B cell (primary cell): ENCODE results near the gene FAAH2. TPM values are rescaled to one million over a fixed set of nuclear protein-coding genes. Genes with fewer than 3 reads are reported as not detected.

Experiments used
- ATAC-seq: fragments of 200-7000 bp; cut with Tn5 transposase; one replicate; pipeline ENCODE4 v1.10.0; 2021; ENCODE audit warnings: low read depth, mild to moderate bottlenecking, moderate number of reproducible peaks, moderate library complexity
- CTCF ChIA-PET: fragments of 350-600 bp; sonication (Branson Sonifier 250); formaldehyde crosslinking; loops from one replicate; lab custom pipeline; 2021; ENCODE audit warnings: antibody characterized with exemption, inconsistent platforms; lab: Charles Lee
- POLR2A ChIA-PET: fragments of 350-600 bp; sonication (Branson Sonifier 250); formaldehyde crosslinking; loops from one replicate; lab custom pipeline; 2021; ENCODE audit warnings: antibody characterized with exemption; lab: Charles Lee
- DNase-seq: peaks from one replicate; pipeline ENCODE4 v3.0.0; 2013
- H2AFZ ChIP-seq: 2 replicates; pipeline ENCODE4 v1.6.1; 2012; ENCODE audit warnings: mild to moderate bottlenecking, low read depth, low read length; ENCODE audit not compliant: insufficient read depth, poor library complexity, severe bottlenecking
- H3K27ac ChIP-seq, 2 donors: 1 replicate in 1 of 2; 2 replicates in 1 of 2; pipeline ENCODE4 v1.5.1; 2012 to 2013; ENCODE audit warnings: low read length in 2 of 2, mild to moderate bottlenecking in 2 of 2, moderate library complexity in 1 of 2
- H3K27me3 ChIP-seq, 4 experiments: fragments of 200-600 bp in 1 of 4; sonication (generic) in 1 of 4; replicated peaks in 1 of 4; 1 replicate in 2 of 4; 2 replicates in 2 of 4; pipeline versions ENCODE4 v1.6.1 to v1.7.0; 2013 to 2016; ENCODE audit warnings: low read length in 3 of 4, mild to moderate bottlenecking in 2 of 4, mixed read lengths in 1 of 4, moderate library complexity in 1 of 4; ENCODE audit not compliant: insufficient read depth in 4 of 4, control insufficient read depth in 3 of 4; ENCODE audit errors: control extremely low read depth in 1 of 4
- H3K36me3 ChIP-seq, 2 experiments: replicated peaks in 1 of 2; 1 replicate in 1 of 2; 2 replicates in 1 of 2; pipeline versions ENCODE4 v1.6.1 to v1.7.1; 2013; ENCODE audit warnings: low read length in 1 of 2; ENCODE audit not compliant: insufficient read depth in 2 of 2, control insufficient read depth in 1 of 2; ENCODE audit errors: control extremely low read depth in 1 of 2, extremely low read depth in 1 of 2
- H3K4me1 ChIP-seq, 2 donors: fragments of 200-600 bp in 1 of 2; sonication (generic) in 1 of 2; 1 replicate in 1 of 2; 2 replicates in 1 of 2; pipeline versions ENCODE4 v1.5.1 to v1.6.1; 2013 to 2017; ENCODE audit warnings: low read length in 2 of 2; ENCODE audit not compliant: control insufficient read depth in 2 of 2, insufficient read depth in 2 of 2
- H3K4me2 ChIP-seq: replicated peaks from 2 replicates; pipeline ENCODE3; 2012; ENCODE audit warnings: mild to moderate bottlenecking, low read depth, low read length; ENCODE audit not compliant: poor library complexity, severe bottlenecking
- H3K4me3 ChIP-seq, 5 experiments: fragments of 200-600 bp in 1 of 5; sonication (generic) in 1 of 5; 1 replicate in 3 of 5; 2 replicates in 2 of 5; pipeline versions ENCODE4 v1.5.1 to v1.7.0; 2011 to 2016; ENCODE audit warnings: low read length in 4 of 5, mild to moderate bottlenecking in 4 of 5, low read depth in 2 of 5, control low read depth in 1 of 5, moderate library complexity in 1 of 5; ENCODE audit not compliant: insufficient read depth in 1 of 5; ENCODE audit errors: control extremely low read depth in 1 of 5, extremely low read depth in 1 of 5
- H3K79me2 ChIP-seq: fragments of 200-600 bp; sonication (generic); one replicate; pipeline ENCODE4 v1.6.0; 2016; ENCODE audit warnings: low read length; ENCODE audit not compliant: control insufficient read depth, insufficient read depth
- H3K9ac ChIP-seq: fragments of 200-600 bp; sonication (generic); 2 replicates; pipeline ENCODE4 v1.6.1; 2017; ENCODE audit warnings: mild to moderate bottlenecking, low read length, moderate library complexity
- H3K9me3 ChIP-seq, 3 donors: one replicate each; pipeline versions ENCODE4 v1.6.1 to v1.7.1; 2013; ENCODE audit warnings: low read length in 2 of 3; ENCODE audit not compliant: control insufficient read depth in 2 of 3, insufficient read depth in 1 of 3; ENCODE audit errors: control extremely low read depth in 1 of 3
- H4K20me1 ChIP-seq: 2 replicates; pipeline ENCODE4 v1.6.0; 2012; ENCODE audit warnings: mild to moderate bottlenecking, low read length; ENCODE audit not compliant: insufficient read depth, control insufficient read depth, poor library complexity, severe bottlenecking
- H3K27ac Mint-ChIP-seq: one replicate; pipeline ENCODE4 v1.8.0; 2021; ENCODE audit warnings: mixed read lengths
- H3K27me3 Mint-ChIP-seq: one replicate; pipeline ENCODE4 v1.8.0; 2021; ENCODE audit warnings: mixed read lengths
- H3K4me1 Mint-ChIP-seq: one replicate; pipeline ENCODE4 v1.8.0; 2021; ENCODE audit warnings: mixed read lengths
- H3K4me3 Mint-ChIP-seq: one replicate; pipeline ENCODE4 v1.8.0; 2021; ENCODE audit warnings: mixed read lengths
- H3K9me3 Mint-ChIP-seq: one replicate; pipeline ENCODE4 v1.8.0; 2022; ENCODE audit warnings: mixed read lengths; ENCODE audit not compliant: insufficient read depth
- CTCF ChIP-seq: fragments of 200-600 bp; IDR thresholded peaks from one replicate; pipeline ENCODE4 v1.8.0; 2022; ENCODE audit warnings: antibody characterized with exemption, mild to moderate bottlenecking
- EZH2 ChIP-seq: IDR thresholded peaks from 2 replicates; pipeline ENCODE4 v1.6.1; 2012; ENCODE audit warnings: borderline replicate concordance, low read depth, mild to moderate bottlenecking, moderate library complexity, low read length; ENCODE audit not compliant: insufficient read depth, poor library complexity, severe bottlenecking
- WGBS: methylation state at CpG from one replicate; pipeline ENCODE4 v1.1.5; 2013; ENCODE audit warnings: missing lambda C conversion rate; ENCODE audit not compliant: insufficient coverage; 5-methylcytosine and 5-hydroxymethylcytosine counted together
- intact Hi-C: fragments of 100-400 bp; cut with micrococcal nuclease; formaldehyde crosslinking; loops from one replicate; pipeline ENCODE4 v1.10.0; 2022
- polyA plus RNA-seq: library from polyadenylated mRNA; depleted of rRNA; stranded (reverse); fragments of >200 nt; gene quantifications from 2 replicates; pipeline ENCODE4 v1.2.3, GENCODE V29; 2012
- total RNA-seq, 2 donors: library from RNA; stranded (reverse); fragments of 120-200 nt in 1 of 2; gene quantifications; 1 replicate in 1 of 2; 2 replicates in 1 of 2; pipeline versions ENCODE4 v1.2.3 to v1.2.4, GENCODE V29; 2013 to 2022

FAAH2 gene
- total and polyA plus RNA-seq, 2 donors (not counting 1 experiment from before 2014, with no cell fraction given), result 0.85 to 18.0 TPM

- Histone ChIP-seq H4K20me1 (no peaks in the 10 kb centered on the region), H3K4me3 (no peak overlapping the region), H3K36me3 (no peaks in the 10 kb centered on the region), H3K27ac (no peak overlapping the region), H3K79me2 (no peaks in the 10 kb centered on the region), H3K9ac (no peak overlapping the region), H3K4me1 (no peaks in the 10 kb centered on the region), H3K27me3 (no peaks in the 10 kb centered on the region), H2AFZ (no peak overlapping the region), H3K9me3 (peaks cover 0 to 3% (median 0%) of the 10 kb centered on the region in 3 donors), H3K4me2 (no peak overlapping the region)
- Mint-ChIP-seq H3K27me3 (no peaks in the 10 kb centered on the region), H3K9me3 (no peaks in the 10 kb centered on the region), H3K4me1 (no peaks in the 10 kb centered on the region), H3K27ac (no peak overlapping the region), H3K4me3 (no peak overlapping the region)
- DNase-seq (peak; percentile 19), ATAC-seq (no peak)
- POLR2A ChIA-PET, result no interaction called here
- whole genome bisulfite sequencing, result 100% methylated on average over 1 of the region's 4 CpGs
- CTCF ChIA-PET, result interaction anchor here (1.3 kb wide), 1 partner anchor 287 kb away, joined by 3 read pairs; no protein-coding TSS in a partner anchor
- TF ChIP-seq EZH2, result no peak
- peak; percentile 48 for TF ChIP-seq CTCF
- intact Hi-C loops, result loop anchor here (10.0 kb wide), 1 partner anchor 459 kb away; the partner anchor contains the start of gene SPIN3
These were observed 167.4 kb downstream of the FAAH2 start for GRCh38 chrX:57453901-57454300.

GRCh38 chrX:57481514-57481913 lies 195.0 kb downstream of the FAAH2 start:
- Histone ChIP-seq H3K36me3 (no peaks in the 10 kb centered on the region), H2AFZ (no peak overlapping the region), H4K20me1 (no peaks in the 10 kb centered on the region), H3K4me2 (no peak overlapping the region), H3K27me3 (no peaks in the 10 kb centered on the region), H3K4me3 (no peak overlapping the region), H3K4me1 (no peaks in the 10 kb centered on the region), H3K79me2 (no peaks in the 10 kb centered on the region), H3K27ac (no peak overlapping the region), H3K9ac (no peak overlapping the region), H3K9me3 (peaks cover 0 to 5% (median 0%) of the 10 kb centered on the region in 3 donors)
- Mint-ChIP-seq H3K4me1 (no peaks in the 10 kb centered on the region), H3K27ac (no peak overlapping the region), H3K4me3 (no peak overlapping the region), H3K27me3 (no peaks in the 10 kb centered on the region), H3K9me3 (no peaks in the 10 kb centered on the region)
- CTCF ChIA-PET, result no interaction called here
- intact Hi-C loops, result no loop called here
- POLR2A ChIA-PET, result no interaction called here
- DNase-seq (no peak), ATAC-seq (no peak)
- TF ChIP-seq EZH2, result no peak
- TF ChIP-seq CTCF, result no peak
- WGBS, result 86% methylated on average over 4 of the region's 6 CpGs
